RPMI8226 (cell line): ENCODE results near the gene SSH2.
"Not testable (repeated sequence)": the region's sequence is repeated elsewhere in the genome, so short reads cannot be mapped to it uniquely, and the experiment has no call there.

Experiments
- DNase-seq: peaks from one replicate; pipeline ENCODE4 v3.0.0-alpha.2; 2015

Gene SSH2

GRCh38 chr17:29653995-29654714 is 275.9 kb downstream of the SSH2 start:
- no peak for DNase-seq

- DNase-seq = no peak
Measured at GRCh38 chr17:29652976-29653375, 277.1 kb downstream of the SSH2 start.

- not testable (repeated sequence) for DNase-seq
Measured at GRCh38 chr17:29651913-29652312, 278.1 kb downstream of the SSH2 start.

- DNase-seq = no peak
Measured at GRCh38 chr17:29650396-29650795, 279.6 kb downstream of the SSH2 start.

- no peak for DNase-seq
Measured at GRCh38 chr17:29649359-29649758, 280.7 kb downstream of the SSH2 start.

GRCh38 chr17:29648005-29648404 is 282.0 kb downstream of the SSH2 start:
- DNase-seq = no peak

- no peak for DNase-seq
Measured at GRCh38 chr17:29645515-29646051, 284.4 kb downstream of the SSH2 start.

- DNase-seq = no peak
Measured at GRCh38 chr17:29643817-29644160, 286.2 kb downstream of the SSH2 start.

- DNase-seq = no peak
Measured at GRCh38 chr17:29642171-29642611, 287.8 kb downstream of the SSH2 start.

GRCh38 chr17:29640981-29641642 is 288.9 kb downstream of the SSH2 start:
- no peak for DNase-seq

GRCh38 chr17:29640413-29640812 is 289.6 kb downstream of the SSH2 start:
- DNase-seq = no peak

GRCh38 chr17:29633886-29634285 is 296.1 kb downstream of the SSH2 start:
- no peak for DNase-seq

- DNase-seq = no peak
Measured at GRCh38 chr17:29630630-29631193, 299.3 kb downstream of the SSH2 start.

GRCh38 chr17:29629839-29630238 is 300.2 kb downstream of the SSH2 start:
- no peak for DNase-seq

GRCh38 chr17:29628644-29629043 is 301.4 kb downstream of the SSH2 start:
- no peak for DNase-seq

- no peak for DNase-seq
Measured at GRCh38 chr17:29627951-29628350, 302.1 kb downstream of the SSH2 start.

- no peak for DNase-seq
Measured at GRCh38 chr17:29625037-29625750, 304.8 kb downstream of the SSH2 start.

GRCh38 chr17:29624586-29624985 is 305.4 kb downstream of the SSH2 start:
- no peak for DNase-seq

GRCh38 chr17:29623283-29623647 is 306.8 kb downstream of the SSH2 start:
- DNase-seq = no peak

GRCh38 chr17:29622337-29623282 is 307.4 kb downstream of the SSH2 start, which contains the start of gene CORO6:
TSS of gene CORO6 (minus strand) at chr17:29622912. CDS start at chr17:29621421, 1,491 bp downstream.
- DNase-seq = peak; percentile 52

GRCh38 chr17:29621751-29622194 is 308.3 kb downstream of the SSH2 start:
- DNase-seq = no peak
